Common myeloid progenitor, CD34-positive (primary cell): ENCODE results near the gene DCDC1.

ENCODE experiments used
- CTCF ChIA-PET: fragments of 350-600 bp; sonication (Branson Sonifier 250); formaldehyde crosslinking; loops from one replicate; lab custom pipeline; 2021; ENCODE audit warnings: antibody characterized with exemption; lab: Charles Lee
- POLR2A ChIA-PET: fragments of 350-600 bp; sonication (Branson Sonifier 250); formaldehyde crosslinking; loops from one replicate; lab custom pipeline; 2021; ENCODE audit warnings: antibody characterized with exemption; lab: Charles Lee
- DNase-seq, 3 donors: peaks; one replicate each; pipeline versions ENCODE4 v3.0.0 to v3.0.0-alpha.2; 2013
- H3K27ac ChIP-seq, 2 experiments: 1 replicate in 1 of 2; 2 replicates in 1 of 2; pipeline ENCODE4 v1.7.0; 2013; ENCODE audit warnings: inconsistent platforms in 2 of 2, low read length in 2 of 2, mild to moderate bottlenecking in 2 of 2, low read depth in 1 of 2, moderate library complexity in 1 of 2; ENCODE audit not compliant: severe bottlenecking in 2 of 2, insufficient read depth in 1 of 2, poor library complexity in 1 of 2
- H3K27me3 ChIP-seq, 5 experiments: replicated peaks in 2 of 5; 1 replicate in 3 of 5; 2 replicates in 2 of 5; pipeline versions ENCODE4 v1.6.1 to v1.7.0; 2013; ENCODE audit warnings: low read length in 4 of 5, mild to moderate bottlenecking in 2 of 5, moderate library complexity in 2 of 5, inconsistent platforms in 1 of 5; ENCODE audit not compliant: insufficient read depth in 5 of 5, control insufficient read depth in 4 of 5
- H3K36me3 ChIP-seq, 4 experiments: 1 replicate in 2 of 4; 2 replicates in 2 of 4; pipeline versions ENCODE4 v1.6.1 to v1.7.0; 2013; ENCODE audit warnings: low read length in 3 of 4, control low read depth in 1 of 4, mild to moderate bottlenecking in 1 of 4; ENCODE audit not compliant: control insufficient read depth in 4 of 4, insufficient read depth in 4 of 4
- H3K4me1 ChIP-seq, 4 experiments: 1 replicate in 3 of 4; 2 replicates in 1 of 4; pipeline versions ENCODE4 v1.6.1 to v1.7.1; 2013; ENCODE audit warnings: low read length in 3 of 4, mild to moderate bottlenecking in 3 of 4, control low read depth in 1 of 4, inconsistent platforms in 1 of 4, moderate library complexity in 1 of 4; ENCODE audit not compliant: control insufficient read depth in 4 of 4, insufficient read depth in 4 of 4; ENCODE audit errors: control extremely low read depth in 1 of 4
- H3K4me3 ChIP-seq, 7 experiments: 1 replicate in 4 of 7; 2 replicates in 3 of 7; pipeline versions ENCODE4 v1.5.1 to v1.7.0; 2013; ENCODE audit warnings: mild to moderate bottlenecking in 7 of 7, low read length in 6 of 7, moderate library complexity in 6 of 7, inconsistent platforms in 2 of 7, low read depth in 2 of 7, control low read depth in 1 of 7; ENCODE audit not compliant: insufficient read depth in 4 of 7, control insufficient read depth in 1 of 7; ENCODE audit errors: extremely low read depth in 1 of 7
- H3K9me3 ChIP-seq, 5 experiments: 1 replicate in 4 of 5; 2 replicates in 1 of 5; pipeline versions ENCODE4 v1.6.1 to v1.7.1; 2013; ENCODE audit warnings: low read length in 4 of 5, mild to moderate bottlenecking in 2 of 5, inconsistent platforms in 1 of 5, low read depth in 1 of 5, moderate library complexity in 1 of 5; ENCODE audit not compliant: control insufficient read depth in 4 of 5, insufficient read depth in 2 of 5; ENCODE audit errors: control extremely low read depth in 1 of 5
- whole genome bisulfite sequencing: methylation state at CpG from one replicate; pipeline ENCODE4 v1.1.5; 2013; ENCODE audit not compliant: insufficient coverage; 5-methylcytosine and 5-hydroxymethylcytosine counted together

Gene DCDC1

DNA sequence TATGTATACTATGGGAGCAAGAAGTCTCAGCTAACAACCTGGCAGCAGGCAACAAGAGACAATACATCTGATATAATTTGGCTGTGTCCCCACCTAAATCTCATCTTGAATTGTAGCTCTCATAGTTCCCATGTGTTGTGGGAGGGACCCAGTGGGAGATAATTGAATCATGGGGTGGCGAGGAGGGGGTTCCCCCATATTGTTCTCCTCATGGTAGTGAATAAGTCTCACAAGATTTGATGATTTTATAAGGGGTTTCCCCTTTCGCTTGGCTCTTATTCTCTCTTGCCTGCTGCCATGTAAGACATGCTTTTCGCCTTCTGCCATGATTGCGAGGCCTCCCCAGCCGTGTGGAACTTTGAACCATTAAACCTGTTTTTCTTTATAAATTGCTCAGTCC is 6.3 kb upstream of the DCDC1 start:
- CTCF ChIA-PET: no interaction called here
- Histone ChIP-seq H3K4me3 (no peak overlapping the region), H3K36me3 (peaks cover 0 to 4% (median 0%) of the 10 kb centered on the region in 4 experiments), H3K27me3 (no peaks in the 10 kb centered on the region), H3K27ac (no peak overlapping the region), H3K9me3 (no peaks in the 10 kb centered on the region), H3K4me1 (peaks cover 0 to 2% (median 0%) of the 10 kb centered on the region in 4 experiments)
- no peak for DNase-seq
- 97% methylated on average over 5 of the region's 5 CpGs for WGBS
- POLR2A ChIA-PET: interaction anchor here (0.6 kb wide), 1 partner anchor 439 kb away, joined by 4 read pairs; no protein-coding TSS in a partner anchor

GRCh38 chr11:31366795-31367194 is 2.7 kb downstream of the DCDC1 start:
- Histone ChIP-seq H3K9me3 (no peaks in the 10 kb centered on the region), H3K4me3 (no peak overlapping the region), H3K4me1 (peaks cover 7 to 23% (median 14%) of the 10 kb centered on the region in 4 experiments), H3K27ac (no peak overlapping the region), H3K36me3 (no peaks in the 10 kb centered on the region), H3K27me3 (peaks cover 0 to 9% (median 0%) of the 10 kb centered on the region in 5 experiments)
- ChIA-PET POLR2A (no interaction called here), CTCF (interaction anchor here (1.3 kb wide), 1 partner anchor 26 kb away, joined by 4 read pairs; no protein-coding TSS in a partner anchor)
- peak; percentile 21 to 67 (median 57) for DNase-seq
- WGBS: 0% methylated on average over 2 of the region's 4 CpGs

DNA sequence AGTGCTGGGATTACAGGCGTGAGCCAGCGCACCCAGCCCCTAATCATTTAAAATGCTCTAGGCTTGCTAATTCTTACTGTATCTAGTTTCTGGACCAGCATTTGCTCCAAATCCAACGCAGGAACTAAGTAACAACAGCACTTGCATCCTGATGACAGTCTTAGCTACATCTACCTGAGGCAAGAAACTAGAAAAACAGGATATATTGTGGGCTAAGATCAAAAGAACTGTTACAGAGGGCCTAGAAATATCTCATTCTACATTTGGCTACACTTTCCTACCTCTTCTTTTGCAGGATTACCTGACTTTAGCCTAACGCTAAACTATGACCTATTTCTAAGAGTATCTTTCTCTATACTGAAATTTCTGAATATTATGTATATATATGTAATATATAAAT is 7.8 kb downstream of the DCDC1 start:
- DNase-seq: no peak
- H3K27me3 ChIP-seq: no peaks in the 10 kb centered on the region
- POLR2A ChIA-PET: no interaction called here

DNA sequence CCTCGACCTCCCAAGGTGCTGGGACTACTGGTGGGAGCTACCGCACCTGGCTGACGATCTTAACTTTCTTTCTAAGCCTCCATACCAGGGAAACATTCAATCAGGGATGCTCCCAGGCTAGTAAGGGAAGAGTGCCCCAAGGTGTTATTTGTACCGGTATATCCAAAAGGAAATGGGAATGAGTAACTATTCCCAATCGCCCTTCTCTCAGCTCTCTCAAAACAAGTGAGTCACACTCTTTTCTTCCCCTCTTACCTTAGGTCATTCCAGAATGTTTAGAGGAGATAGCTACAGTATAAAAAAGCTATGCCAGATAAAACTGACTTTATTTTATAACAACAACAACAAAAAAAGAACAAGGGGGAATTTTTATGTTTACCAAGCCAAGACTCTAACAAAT is 13.7 kb downstream of the DCDC1 start:
- Histone ChIP-seq H3K36me3 (no peaks in the 10 kb centered on the region), H3K27me3 (peaks cover 0 to 4% (median 0%) of the 10 kb centered on the region in 5 experiments), H3K4me1 (no peaks in the 10 kb centered on the region), H3K4me3 (no peak overlapping the region), H3K9me3 (no peaks in the 10 kb centered on the region), H3K27ac (no peak overlapping the region)
- no peak for DNase-seq
- ChIA-PET CTCF (interaction anchor here (1.4 kb wide), 1 partner anchor 10 kb away, joined by 3 read pairs; no protein-coding TSS in a partner anchor), POLR2A (no interaction called here)
- WGBS: 83% methylated on average over 2 of the region's 5 CpGs

More for the DNA sequence above, 7.8 kb downstream of the DCDC1 start:
- Histone ChIP-seq H3K27ac (no peak overlapping the region), H3K9me3 (no peaks in the 10 kb centered on the region), H3K4me3 (no peak overlapping the region), H3K36me3 (no peaks in the 10 kb centered on the region), H3K4me1 (peaks cover 0 to 5% (median 4%) of the 10 kb centered on the region in 4 experiments)
- WGBS: 95% methylated on average over 3 of the region's 4 CpGs
- CTCF ChIA-PET: no interaction called here

DNA sequence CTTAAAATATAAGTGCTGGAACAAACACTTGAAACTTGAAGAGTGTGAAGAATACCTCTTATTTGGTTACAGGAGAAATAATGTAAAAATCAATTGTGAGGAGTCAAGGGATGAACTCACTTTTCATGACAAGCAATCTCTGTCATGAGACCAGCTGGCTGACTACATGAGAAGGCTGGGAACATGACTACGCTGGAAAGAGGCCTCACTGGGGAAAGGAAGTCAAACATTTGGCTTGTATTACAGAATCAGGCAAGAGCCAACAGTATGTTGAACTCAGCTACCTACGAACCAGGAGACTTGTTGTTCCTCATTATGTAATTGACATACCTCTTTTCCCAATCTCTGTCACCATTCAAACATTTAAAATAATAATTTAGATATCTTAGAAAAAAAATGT is 14.4 kb downstream of the DCDC1 start:
- Histone ChIP-seq H3K4me3 (no peak overlapping the region), H3K27ac (no peak overlapping the region), H3K36me3 (no peaks in the 10 kb centered on the region), H3K4me1 (no peaks in the 10 kb centered on the region), H3K27me3 (peaks cover 0 to 4% (median 0%) of the 10 kb centered on the region in 5 experiments), H3K9me3 (no peaks in the 10 kb centered on the region)
- ChIA-PET CTCF (interaction anchor here (1.4 kb wide), 2 partner anchors 9 to 603 kb away, joined by 3 read pairs; no protein-coding TSS in a partner anchor), POLR2A (no interaction called here)
- 80% methylated on average over 1 of the region's 2 CpGs for WGBS
- no peak for DNase-seq

DNA sequence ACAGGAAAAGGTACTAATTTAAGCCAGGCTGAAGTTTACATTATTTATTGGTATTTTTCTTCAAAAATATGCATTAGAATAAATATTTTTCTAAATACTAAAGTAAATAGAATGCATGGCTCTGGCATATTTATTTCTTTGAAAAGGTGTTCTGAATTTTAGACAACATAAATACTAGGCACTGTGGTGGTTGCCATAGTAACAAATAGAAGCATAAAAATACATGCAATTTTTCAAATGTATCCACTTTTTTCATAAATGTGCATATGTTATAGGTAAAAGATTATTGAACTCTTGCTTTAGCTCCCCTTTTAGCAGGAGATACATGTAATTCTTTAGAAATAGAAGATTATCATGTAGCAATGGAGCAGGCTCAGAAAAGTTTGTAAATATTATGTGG is 18.4 kb downstream of the DCDC1 start:
- no peaks in the 10 kb centered on the region for H3K9me3 ChIP-seq
- H3K36me3 ChIP-seq: no peaks in the 10 kb centered on the region
- no peak overlapping the region for H3K4me3 ChIP-seq
- ChIA-PET CTCF (no interaction called here), POLR2A (no interaction called here)
- peaks cover 0 to 4% (median 0%) of the 10 kb centered on the region in 5 experiments for H3K27me3 ChIP-seq
- H3K27ac ChIP-seq: no peak overlapping the region
- H3K4me1 ChIP-seq: no peaks in the 10 kb centered on the region
- no peak for DNase-seq

GRCh38 chr11:31340903-31341572 is 28.5 kb downstream of the DCDC1 start:
- Histone ChIP-seq H3K27me3 (no peaks in the 10 kb centered on the region), H3K9me3 (no peaks in the 10 kb centered on the region), H3K36me3 (no peaks in the 10 kb centered on the region), H3K27ac (no peak overlapping the region), H3K4me3 (no peak overlapping the region), H3K4me1 (peaks cover 0 to 12% (median 7%) of the 10 kb centered on the region in 4 experiments)
- peak; percentile 28 to 45 (median 40) for DNase-seq
- ChIA-PET CTCF (interaction anchor here (0.7 to 1.5 kb wide), 5 partner anchors 11 to 531 kb away, joined by 3 to 4 read pairs (median 3); no protein-coding TSS in a partner anchor), POLR2A (no interaction called here)
- WGBS: 96% methylated on average over 3 of the region's 5 CpGs
